Measurements from ENCODE around the gene TOX3.

Gene TOX3

DNA sequence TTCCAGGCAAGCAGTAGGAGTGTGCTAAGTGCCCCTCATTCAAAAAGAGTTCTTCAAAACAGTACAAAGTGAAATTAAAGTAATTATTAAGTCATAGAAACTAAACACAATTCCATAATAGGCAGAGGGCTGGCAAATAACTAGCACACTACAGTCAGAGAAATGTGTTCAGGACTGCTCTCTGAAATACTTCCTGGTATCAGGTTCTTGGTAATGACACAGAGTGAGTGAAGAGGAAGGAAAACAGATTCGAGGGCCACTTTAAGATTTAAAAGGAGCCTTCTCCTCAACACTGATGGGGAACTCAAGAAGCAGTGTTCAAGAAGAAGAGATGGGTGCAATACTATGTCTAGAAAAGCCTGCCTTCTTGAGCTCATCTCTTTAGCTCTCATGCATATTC is 139.2 kb downstream of the TOX3 start:
- FAIRE-seq (no peak), DNase-seq (ENCODE audit: insufficient read length, low spot score) (no peak)
- TF ChIP-seq SPI1 (IDR thresholded peaks at IDR 0.05; ENCODE audit: low read depth, low read length) (no peak), TAF1 (IDR thresholded peaks at IDR 0.05; ENCODE audit: low read depth, low read length) (no peak), POLR2AphosphoS5 (IDR thresholded peaks at IDR 0.05; ENCODE audit: low read depth, low read length) (no peak), PAX5 (IDR thresholded peaks at IDR 0.05; ENCODE audit: insufficient read depth, low read length, severe bottlenecking) (no peak), POU2F2 (IDR thresholded peaks at IDR 0.05; ENCODE audit: low read depth, low read length) (no peak), POLR2A (IDR thresholded peaks at IDR 0.05; ENCODE audit: low read depth, low read length) (no peak)

DNA sequence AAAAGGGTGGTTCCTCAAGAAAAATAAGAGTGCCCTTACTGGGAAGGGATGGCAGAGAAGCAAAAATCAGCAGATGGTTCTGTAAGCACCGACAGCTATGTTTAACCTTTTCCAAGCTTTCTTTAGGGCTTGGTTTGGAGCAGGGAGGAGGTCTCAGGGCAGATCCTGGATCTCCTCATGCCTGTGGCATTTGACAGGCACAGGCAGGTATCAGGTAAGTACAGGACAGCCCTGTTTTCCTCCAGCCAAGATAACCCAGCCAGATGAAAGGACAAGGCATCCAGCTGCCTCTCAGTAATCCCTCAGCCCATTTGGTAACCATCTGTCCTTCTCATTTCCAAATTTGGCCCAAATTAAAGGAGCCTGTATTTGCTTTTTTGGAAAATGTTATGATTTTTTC is 141.5 kb downstream of the TOX3 start:
- DNase-seq (ENCODE audit: insufficient read length, low spot score) (no peak), FAIRE-seq (no peak)
- TF ChIP-seq TAF1 (IDR thresholded peaks at IDR 0.05; ENCODE audit: low read depth, low read length): no peak
- TF ChIP-seq POU2F2 (IDR thresholded peaks at IDR 0.05; ENCODE audit: low read depth, low read length): no peak
- no peak for TF ChIP-seq PAX5 (IDR thresholded peaks at IDR 0.05; ENCODE audit: insufficient read depth, low read length, severe bottlenecking)
- TF ChIP-seq POLR2AphosphoS5 (IDR thresholded peaks at IDR 0.05; ENCODE audit: low read depth, low read length): no peak
- no peak for TF ChIP-seq POLR2A (IDR thresholded peaks at IDR 0.05; ENCODE audit: low read depth, low read length)
- TF ChIP-seq SPI1 (IDR thresholded peaks at IDR 0.05; ENCODE audit: low read depth, low read length): no peak

DNA sequence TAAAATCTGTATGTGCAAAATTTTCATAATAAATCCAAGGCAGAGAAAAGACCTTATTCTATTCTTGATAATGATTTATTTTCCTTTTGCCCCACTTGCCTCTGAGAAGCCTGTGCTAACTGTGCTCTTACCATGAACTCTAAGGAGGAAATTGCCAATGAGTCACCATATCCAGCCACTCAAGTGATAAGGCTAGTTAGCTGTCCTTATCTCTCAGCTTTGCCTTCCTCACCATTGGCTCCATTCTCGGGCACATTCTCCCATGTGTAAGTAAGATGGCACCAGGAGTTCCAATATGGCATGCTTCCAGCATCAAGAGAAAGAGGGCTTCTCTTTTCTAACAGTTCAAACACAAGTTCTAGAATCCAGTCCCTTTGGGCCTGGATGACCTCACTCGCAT is 142.4 kb downstream of the TOX3 start:
- TF ChIP-seq POU2F2 (IDR thresholded peaks at IDR 0.05; ENCODE audit: low read depth, low read length): no peak
- TF ChIP-seq POLR2AphosphoS5 (IDR thresholded peaks at IDR 0.05; ENCODE audit: low read depth, low read length): no peak
- FAIRE-seq (no peak), DNase-seq (ENCODE audit: insufficient read length, low spot score) (no peak)

DNA sequence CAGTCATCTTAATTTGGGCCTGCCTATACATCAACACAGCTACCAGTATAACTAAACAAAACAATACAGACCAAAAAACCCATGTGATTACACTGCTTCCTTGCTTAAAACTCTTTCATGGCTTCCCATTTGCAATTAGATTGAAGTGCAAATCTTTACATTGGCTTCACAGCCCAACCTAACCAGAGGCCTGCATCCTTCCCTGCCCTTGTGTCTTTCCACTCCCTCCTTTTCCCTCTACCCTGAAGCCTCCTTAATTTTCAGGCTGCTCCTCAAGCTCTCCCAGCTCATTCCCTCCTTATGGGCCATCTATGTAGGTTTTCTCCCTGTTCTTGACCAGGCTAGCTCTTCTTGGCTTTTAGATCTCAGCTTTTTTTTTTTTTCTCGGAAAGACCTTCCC is 147.8 kb downstream of the TOX3 start:
- no peak for FAIRE-seq
- no peak for DNase-seq (ENCODE audit: insufficient read length, low spot score)
- TF ChIP-seq POLR2A (IDR thresholded peaks at IDR 0.05; ENCODE audit: low read depth, low read length) (no peak), POU2F2 (IDR thresholded peaks at IDR 0.05; ENCODE audit: low read depth, low read length) (no peak), POLR2AphosphoS5 (IDR thresholded peaks at IDR 0.05; ENCODE audit: low read depth, low read length) (no peak), PAX5 (IDR thresholded peaks at IDR 0.05; ENCODE audit: insufficient read depth, low read length, severe bottlenecking) (no peak), SPI1 (IDR thresholded peaks at IDR 0.05; ENCODE audit: low read depth, low read length) (no peak), TAF1 (IDR thresholded peaks at IDR 0.05; ENCODE audit: low read depth, low read length) (no peak)

DNA sequence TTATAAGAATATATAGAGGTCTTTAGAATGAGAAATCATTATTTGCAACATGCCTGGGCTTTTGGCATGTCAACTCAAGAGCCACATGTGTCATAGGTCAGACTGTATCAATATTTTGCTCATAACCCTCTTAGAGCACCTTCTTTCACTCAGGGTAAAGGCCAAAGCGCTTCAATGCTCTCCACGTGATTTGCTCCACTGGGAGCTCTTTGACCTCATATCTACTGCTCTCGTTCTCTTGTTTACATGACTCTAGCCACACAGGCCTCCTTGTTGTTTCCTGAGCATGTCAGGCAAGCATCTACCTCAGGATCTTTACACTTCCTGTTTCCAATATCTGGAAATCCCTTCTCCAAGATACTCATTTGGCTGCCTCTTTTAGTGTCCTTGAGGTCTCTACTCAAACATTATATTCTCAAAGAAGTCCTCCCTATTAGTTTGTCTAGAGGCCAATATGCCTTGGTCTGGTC is 148.4 kb downstream of the TOX3 start:
- FAIRE-seq (no peak), DNase-seq (ENCODE audit: insufficient read length, low spot score) (no peak)
- TF ChIP-seq SPI1 (IDR thresholded peaks at IDR 0.05; ENCODE audit: low read depth, low read length): no peak
- TF ChIP-seq POU2F2 (IDR thresholded peaks at IDR 0.05; ENCODE audit: low read depth, low read length): no peak
- no peak for TF ChIP-seq TAF1 (IDR thresholded peaks at IDR 0.05; ENCODE audit: low read depth, low read length)
- TF ChIP-seq POLR2A (IDR thresholded peaks at IDR 0.05; ENCODE audit: low read depth, low read length): no peak
- TF ChIP-seq POLR2AphosphoS5 (IDR thresholded peaks at IDR 0.05; ENCODE audit: low read depth, low read length): no peak
- TF ChIP-seq PAX5 (IDR thresholded peaks at IDR 0.05; ENCODE audit: insufficient read depth, low read length, severe bottlenecking): no peak

DNA sequence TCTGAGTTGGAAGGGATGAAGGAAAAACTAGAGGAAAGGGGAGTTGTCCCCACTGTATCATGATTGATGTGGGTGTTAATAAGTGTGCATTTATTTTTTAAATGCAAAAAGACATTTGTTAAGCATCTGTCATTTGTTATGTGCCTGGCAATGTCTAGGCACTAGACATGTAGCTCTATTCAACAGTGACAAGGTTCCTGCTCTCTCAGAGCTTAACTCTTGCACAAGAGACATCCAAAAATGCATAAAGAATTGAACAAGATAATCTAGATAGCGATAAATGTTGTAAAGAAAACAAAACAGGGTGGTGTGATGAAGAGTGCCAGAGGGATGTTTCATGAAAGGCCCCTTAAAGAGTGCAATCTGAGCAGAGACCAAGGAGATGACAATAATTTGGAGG is 148.9 kb downstream of the TOX3 start:
- DNase-seq (ENCODE audit: insufficient read length, low spot score) (no peak), FAIRE-seq (no peak)
- no peak for TF ChIP-seq TAF1 (IDR thresholded peaks at IDR 0.05; ENCODE audit: low read depth, low read length)
- no peak for TF ChIP-seq PAX5 (IDR thresholded peaks at IDR 0.05; ENCODE audit: insufficient read depth, low read length, severe bottlenecking)
- no peak for TF ChIP-seq SPI1 (IDR thresholded peaks at IDR 0.05; ENCODE audit: low read depth, low read length)
- no peak for TF ChIP-seq POU2F2 (IDR thresholded peaks at IDR 0.05; ENCODE audit: low read depth, low read length)
- no peak for TF ChIP-seq POLR2A (IDR thresholded peaks at IDR 0.05; ENCODE audit: low read depth, low read length)
- TF ChIP-seq POLR2AphosphoS5 (IDR thresholded peaks at IDR 0.05; ENCODE audit: low read depth, low read length): no peak

DNA sequence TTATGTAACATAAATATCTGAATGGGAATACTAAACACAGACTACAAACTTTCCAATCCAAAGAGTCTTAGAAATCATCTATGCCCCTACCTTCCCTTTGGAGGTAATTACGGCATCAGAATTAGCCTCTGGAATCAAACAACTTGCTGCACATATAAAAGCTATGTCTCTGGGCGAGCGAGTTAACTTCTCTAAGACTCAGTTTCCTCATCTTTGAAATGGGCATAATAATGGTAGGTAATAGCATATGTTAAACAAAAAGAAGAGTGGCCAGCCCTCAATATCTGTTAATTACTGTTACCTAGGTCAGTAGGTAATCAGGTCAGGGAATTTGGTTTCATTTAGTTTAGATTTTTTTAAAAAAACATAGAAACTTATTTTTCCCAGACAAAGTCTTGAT is 153.5 kb downstream of the TOX3 start:
- no peak for DNase-seq (ENCODE audit: insufficient read length, low spot score)
- TF ChIP-seq SPI1 (IDR thresholded peaks at IDR 0.05; ENCODE audit: low read depth, low read length) (no peak), POLR2A (IDR thresholded peaks at IDR 0.05; ENCODE audit: low read depth, low read length) (no peak), POU2F2 (IDR thresholded peaks at IDR 0.05; ENCODE audit: low read depth, low read length) (no peak), PAX5 (IDR thresholded peaks at IDR 0.05; ENCODE audit: insufficient read depth, low read length, severe bottlenecking) (no peak), POLR2AphosphoS5 (IDR thresholded peaks at IDR 0.05; ENCODE audit: low read depth, low read length) (no peak), TAF1 (IDR thresholded peaks at IDR 0.05; ENCODE audit: low read depth, low read length) (no peak)
- no peak for FAIRE-seq

DNA sequence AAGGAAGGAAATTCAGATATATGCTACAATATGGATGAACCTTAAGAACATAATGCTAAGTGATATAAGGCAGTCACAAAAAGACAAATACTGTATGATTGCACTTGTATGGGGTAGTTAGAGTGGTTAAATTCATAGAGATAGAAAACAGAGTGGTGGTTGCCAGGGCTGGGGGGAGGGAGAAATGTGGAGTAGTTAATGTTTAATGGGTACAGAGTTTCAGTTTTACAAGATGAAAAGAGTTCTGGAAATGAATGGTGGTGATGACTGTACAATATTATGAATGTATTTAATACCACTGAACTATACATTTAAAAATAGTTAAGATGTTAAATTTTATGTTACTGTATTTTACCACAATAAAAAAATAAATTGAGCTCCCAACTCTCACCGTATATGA is 157.9 kb downstream of the TOX3 start:
- no peak for TF ChIP-seq PAX5 (IDR thresholded peaks at IDR 0.05; ENCODE audit: insufficient read depth, low read length, severe bottlenecking)
- TF ChIP-seq POLR2AphosphoS5 (IDR thresholded peaks at IDR 0.05; ENCODE audit: low read depth, low read length): no peak
- no peak for TF ChIP-seq POLR2A (IDR thresholded peaks at IDR 0.05; ENCODE audit: low read depth, low read length)
- TF ChIP-seq SPI1 (IDR thresholded peaks at IDR 0.05; ENCODE audit: low read depth, low read length): no peak
- no peak for TF ChIP-seq TAF1 (IDR thresholded peaks at IDR 0.05; ENCODE audit: low read depth, low read length)
- TF ChIP-seq POU2F2 (IDR thresholded peaks at IDR 0.05; ENCODE audit: low read depth, low read length): no peak
- FAIRE-seq (no peak), DNase-seq (ENCODE audit: insufficient read length, low spot score) (no peak)

Measured in GM12891 (cell line).